Measurements from ENCODE around the gene CACNA2D4.

The CACNA2D4 gene

DNA sequence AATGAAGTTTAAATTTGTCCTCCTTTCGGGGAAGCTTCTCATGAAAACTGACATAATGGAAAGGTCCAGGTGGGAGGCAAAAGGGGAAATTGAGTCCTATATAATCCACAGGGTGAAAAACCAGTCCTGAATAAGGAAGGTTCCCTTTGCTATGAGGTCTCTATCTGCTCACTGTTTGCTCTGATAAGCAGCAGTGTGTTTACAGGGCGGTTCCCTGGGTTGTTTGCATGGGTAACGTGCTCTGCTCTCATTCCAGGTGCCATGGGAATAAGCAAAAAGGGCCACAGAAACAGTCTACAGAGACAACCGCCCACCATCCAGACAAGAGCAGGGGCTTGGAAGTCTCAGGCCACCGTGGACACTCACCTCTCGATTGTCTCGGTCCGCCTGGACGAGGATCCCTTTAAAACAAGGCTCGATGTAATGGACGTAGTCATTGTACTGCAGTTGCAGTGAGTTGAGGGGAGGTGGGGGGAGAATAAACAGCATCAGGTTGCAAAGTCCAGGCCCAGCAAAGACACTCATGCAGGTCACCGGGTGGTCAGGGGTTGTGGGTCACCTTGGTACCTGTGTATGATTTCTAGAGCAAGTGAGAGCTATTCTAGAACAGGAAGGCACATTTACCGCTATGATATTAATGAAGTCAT, 32.7 kb downstream of the CACNA2D4 start:
- TF ChIP-seq, protein P1, sequence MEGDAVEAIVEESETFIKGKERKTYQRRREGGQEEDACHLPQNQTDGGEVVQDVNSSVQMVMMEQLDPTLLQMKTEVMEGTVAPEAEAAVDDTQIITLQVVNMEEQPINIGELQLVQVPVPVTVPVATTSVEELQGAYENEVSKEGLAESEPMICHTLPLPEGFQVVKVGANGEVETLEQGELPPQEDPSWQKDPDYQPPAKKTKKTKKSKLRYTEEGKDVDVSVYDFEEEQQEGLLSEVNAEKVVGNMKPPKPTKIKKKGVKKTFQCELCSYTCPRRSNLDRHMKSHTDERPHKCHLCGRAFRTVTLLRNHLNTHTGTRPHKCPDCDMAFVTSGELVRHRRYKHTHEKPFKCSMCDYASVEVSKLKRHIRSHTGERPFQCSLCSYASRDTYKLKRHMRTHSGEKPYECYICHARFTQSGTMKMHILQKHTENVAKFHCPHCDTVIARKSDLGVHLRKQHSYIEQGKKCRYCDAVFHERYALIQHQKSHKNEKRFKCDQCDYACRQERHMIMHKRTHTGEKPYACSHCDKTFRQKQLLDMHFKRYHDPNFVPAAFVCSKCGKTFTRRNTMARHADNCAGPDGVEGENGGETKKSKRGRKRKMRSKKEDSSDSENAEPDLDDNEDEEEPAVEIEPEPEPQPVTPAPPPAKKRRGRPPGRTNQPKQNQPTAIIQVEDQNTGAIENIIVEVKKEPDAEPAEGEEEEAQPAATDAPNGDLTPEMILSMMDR (IDR thresholded peaks at IDR 0.05; ENCODE audit: control insufficient read depth, extremely low read depth, insufficient read depth): no peak
- no peak overlapping the region for H3K4me3 ChIP-seq (ENCODE audit: low read depth, low read length)
- no peak for DNase-seq (ENCODE audit: low read depth)

DNA sequence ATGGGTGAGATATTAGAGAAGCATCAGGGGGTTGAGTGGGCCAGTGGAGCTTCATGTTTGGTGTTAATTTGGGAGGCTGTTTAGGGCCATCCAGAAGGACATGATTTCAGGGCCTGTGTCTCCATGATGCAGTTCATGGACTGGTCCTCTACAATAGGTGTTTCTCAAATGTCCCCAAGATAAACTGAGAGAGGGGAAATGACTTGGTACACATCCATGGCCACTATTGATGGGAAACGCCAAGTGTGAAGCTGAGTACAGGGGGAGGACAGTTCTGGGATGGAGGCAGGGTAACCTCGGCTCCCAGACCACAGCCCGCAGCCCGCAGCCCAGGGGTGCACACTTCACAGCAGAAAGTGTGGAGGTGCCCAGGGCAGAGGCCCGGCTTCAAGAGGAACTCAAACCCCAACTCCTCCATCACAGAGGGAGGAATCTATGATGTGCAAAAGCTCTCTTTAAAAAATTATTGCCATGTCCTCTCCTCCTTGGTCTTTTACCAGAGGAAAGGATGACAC, 33.3 kb downstream of the CACNA2D4 start:
- TF ChIP-seq, protein P1 (IDR thresholded peaks at IDR 0.05; ENCODE audit: control insufficient read depth, extremely low read depth, insufficient read depth): no peak
- H3K4me3 ChIP-seq (ENCODE audit: low read depth, low read length): no peak overlapping the region
- no peak for DNase-seq (ENCODE audit: low read depth)

DNA sequence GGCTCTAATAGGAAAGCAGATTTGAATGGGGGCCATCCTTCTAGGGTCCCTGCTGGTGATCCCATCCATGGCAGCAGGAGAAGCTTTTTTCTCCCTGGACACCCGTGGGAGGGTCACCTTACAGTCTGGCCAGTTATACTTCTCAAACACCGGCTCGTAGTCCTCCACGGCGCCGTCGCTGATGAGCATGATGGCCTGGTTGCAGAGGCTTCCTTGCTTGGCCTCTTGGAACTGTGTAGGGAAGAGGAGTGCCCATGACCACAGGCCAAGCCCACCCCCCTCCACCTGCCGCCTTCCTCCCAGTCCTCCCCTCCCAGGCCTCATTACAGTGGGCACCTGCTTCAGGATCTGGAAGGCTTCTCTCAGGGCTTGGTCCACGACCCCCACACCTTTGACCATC, 33.8 kb downstream of the CACNA2D4 start:
- no peak overlapping the region for H3K4me3 ChIP-seq (ENCODE audit: low read depth, low read length)
- TF ChIP-seq, protein P1 (IDR thresholded peaks at IDR 0.05; ENCODE audit: control insufficient read depth, extremely low read depth, insufficient read depth): no peak
- no peak for DNase-seq (ENCODE audit: low read depth)

DNA sequence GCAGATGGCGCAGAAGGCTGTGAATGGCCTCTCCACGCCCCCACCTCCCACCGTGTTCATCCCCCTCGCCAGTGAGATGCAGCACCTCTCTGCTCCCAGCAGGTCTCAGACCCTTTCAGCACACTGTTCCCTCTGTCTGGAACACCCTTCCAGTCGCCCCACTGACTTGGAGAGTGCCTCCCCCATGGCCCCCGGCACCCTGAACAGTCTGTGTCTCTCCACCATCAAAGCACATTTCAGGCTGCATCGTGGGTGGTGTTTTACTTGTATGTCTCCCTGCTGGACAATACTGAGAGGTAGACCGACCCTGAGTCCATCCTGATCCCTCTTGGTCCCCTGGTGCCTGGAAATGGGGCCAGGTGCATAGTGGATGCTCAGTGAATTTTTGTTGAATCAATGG, 34.9 kb downstream of the CACNA2D4 start:
- DNase-seq (ENCODE audit: low read depth): no peak
- TF ChIP-seq, protein P1 (IDR thresholded peaks at IDR 0.05; ENCODE audit: control insufficient read depth, extremely low read depth, insufficient read depth): no peak
- H3K4me3 ChIP-seq (ENCODE audit: low read depth, low read length): no peak overlapping the region

DNA sequence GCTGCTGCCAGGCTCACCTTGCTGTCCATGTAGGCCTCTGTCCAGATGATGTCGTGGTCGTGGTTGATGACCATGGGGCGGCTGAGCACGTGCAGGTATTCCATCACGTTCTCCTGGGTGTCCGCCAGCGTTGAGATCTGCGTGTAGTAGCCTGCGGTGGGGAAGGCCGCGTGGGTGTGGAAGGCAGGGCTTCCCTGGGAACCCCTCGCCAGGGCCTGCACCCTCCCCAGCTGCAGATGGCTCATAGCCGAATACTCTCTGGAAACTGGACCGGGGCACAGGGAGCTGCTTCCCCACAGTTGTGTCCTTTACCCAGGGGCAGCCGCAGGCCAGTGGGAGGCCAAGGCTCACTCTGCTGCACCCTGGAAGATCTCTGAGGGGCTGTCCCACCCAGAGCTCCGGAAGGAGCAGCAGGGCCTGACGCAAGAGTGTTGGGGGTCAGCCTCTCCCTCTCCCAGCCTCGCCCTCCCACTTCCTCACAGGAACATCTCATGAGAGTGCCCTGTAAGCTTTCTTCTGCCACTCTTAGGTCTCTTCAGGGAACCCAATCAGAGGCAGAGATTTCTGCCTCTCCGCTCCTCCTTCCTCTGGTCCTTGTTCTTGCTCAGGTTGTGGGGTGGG, 35.5 kb downstream of the CACNA2D4 start:
- TF ChIP-seq, protein P1 (IDR thresholded peaks at IDR 0.05; ENCODE audit: control insufficient read depth, extremely low read depth, insufficient read depth): no peak
- no peak for DNase-seq (ENCODE audit: low read depth)
- no peak overlapping the region for H3K4me3 ChIP-seq (ENCODE audit: low read depth, low read length)

DNA sequence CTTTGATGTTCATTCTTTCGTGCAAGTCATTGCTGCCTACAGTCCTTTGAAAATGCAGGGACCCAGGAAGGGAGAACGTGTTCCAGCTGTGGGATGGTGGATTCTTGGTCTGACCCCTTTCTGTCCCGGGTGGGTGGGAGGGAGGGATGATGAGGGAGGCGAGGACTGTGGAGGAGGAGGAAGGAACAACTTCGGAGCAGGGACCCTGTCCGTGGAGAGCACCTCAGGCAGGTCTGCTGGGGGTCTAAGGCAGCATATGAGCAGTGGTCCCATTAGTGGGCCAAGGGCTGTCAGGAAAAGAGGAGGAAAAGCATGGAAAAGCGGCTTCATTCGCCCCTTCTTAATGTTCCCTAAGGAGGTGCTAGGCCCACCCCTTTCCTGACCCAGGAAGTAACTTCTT, 36.0 kb downstream of the CACNA2D4 start:
- no peak overlapping the region for H3K4me3 ChIP-seq (ENCODE audit: low read depth, low read length)
- TF ChIP-seq, protein P1 (IDR thresholded peaks at IDR 0.05; ENCODE audit: control insufficient read depth, extremely low read depth, insufficient read depth): no peak
- DNase-seq (ENCODE audit: low read depth): no peak

Measured in LNCaP clone FGC (cell line).